HEK293T (cell line): ENCODE measurements around the gene NPAS3.

Source experiments
- CTBP1 ChIP-seq: fragments of 450-650 bp; IDR thresholded peaks from 2 replicates; pipeline ENCODE4 v1.6.1; 2016; ENCODE audit warnings: borderline replicate concordance
- ELF4 ChIP-seq: fragments of 450-650 bp; IDR thresholded peaks from 2 replicates; pipeline ENCODE4 v1.6.1; 2017; ENCODE audit warnings: antibody characterized with exemption
- HDGF ChIP-seq: fragments of 450-650 bp; IDR thresholded peaks from 2 replicates; pipeline ENCODE4 v1.6.1; 2017; ENCODE audit warnings: antibody characterized with exemption, borderline replicate concordance
- SP1 ChIP-seq: fragments of 450-650 bp; IDR thresholded peaks from 2 replicates; pipeline ENCODE4 v1.6.1; 2017
- SUZ12 ChIP-seq: fragments of 450-650 bp; IDR thresholded peaks from 2 replicates; pipeline ENCODE4 v1.6.1; 2016; ENCODE audit warnings: mild to moderate bottlenecking
- ZNF384 ChIP-seq: fragments of 450-650 bp; IDR thresholded peaks from 2 replicates; pipeline ENCODE4 v1.6.1; 2016

- TF ChIP-seq ZNF384 (no peak), SP1 (no peak), ELF4 (no peak), SUZ12 (no peak), CTBP1 (no peak), HDGF (no peak)
Measured at GRCh38 chr14:33134975-33135374, 196.3 kb downstream of the NPAS3 start.
